Body of pancreas (tissue), 4 donors: ENCODE measurements around the gene LTBP1.

Experiments used
- POLR2A ChIP-seq, 3 donors: fragments of 450-650 bp; IDR thresholded peaks; one replicate each; pipeline ENCODE4 v1.6.1; 2016; ENCODE audit warnings: antibody characterized with exemption in 3 of 3, mild to moderate bottlenecking in 2 of 3
- TF ChIP-seq, protein P1 (sequence below), 7 experiments: fragments of 450-650 bp in 4 of 7; fragments of 200-600 bp in 3 of 7; sonication (generic) in 3 of 7; IDR thresholded peaks; one replicate each; pipeline ENCODE4 v1.5.1; 2016 to 2019; ENCODE audit warnings: antibody characterized with exemption in 7 of 7

- TF ChIP-seq, protein P1, sequence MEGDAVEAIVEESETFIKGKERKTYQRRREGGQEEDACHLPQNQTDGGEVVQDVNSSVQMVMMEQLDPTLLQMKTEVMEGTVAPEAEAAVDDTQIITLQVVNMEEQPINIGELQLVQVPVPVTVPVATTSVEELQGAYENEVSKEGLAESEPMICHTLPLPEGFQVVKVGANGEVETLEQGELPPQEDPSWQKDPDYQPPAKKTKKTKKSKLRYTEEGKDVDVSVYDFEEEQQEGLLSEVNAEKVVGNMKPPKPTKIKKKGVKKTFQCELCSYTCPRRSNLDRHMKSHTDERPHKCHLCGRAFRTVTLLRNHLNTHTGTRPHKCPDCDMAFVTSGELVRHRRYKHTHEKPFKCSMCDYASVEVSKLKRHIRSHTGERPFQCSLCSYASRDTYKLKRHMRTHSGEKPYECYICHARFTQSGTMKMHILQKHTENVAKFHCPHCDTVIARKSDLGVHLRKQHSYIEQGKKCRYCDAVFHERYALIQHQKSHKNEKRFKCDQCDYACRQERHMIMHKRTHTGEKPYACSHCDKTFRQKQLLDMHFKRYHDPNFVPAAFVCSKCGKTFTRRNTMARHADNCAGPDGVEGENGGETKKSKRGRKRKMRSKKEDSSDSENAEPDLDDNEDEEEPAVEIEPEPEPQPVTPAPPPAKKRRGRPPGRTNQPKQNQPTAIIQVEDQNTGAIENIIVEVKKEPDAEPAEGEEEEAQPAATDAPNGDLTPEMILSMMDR (IDR thresholded peaks at IDR 0.05): no peak
- TF ChIP-seq POLR2A (IDR thresholded peaks at IDR 0.05): no peak
Measured at GRCh38 chr2:33005057-33005456, 58.3 kb downstream of the LTBP1 start.
